NCI-H1436 treated with DMSO at 0.1 percent for 48 hours (cell line): ENCODE measurements around the gene CCDC9.
"Not testable (repeated sequence)": the region's sequence is repeated elsewhere in the genome, so short reads cannot be mapped to it uniquely, and the experiment has no call there.

Experiments used
- DNase-seq: peaks from one replicate; lab custom pipeline; 2025; lab: John Stamatoyannopoulos, UW

CCDC9 gene

DNA sequence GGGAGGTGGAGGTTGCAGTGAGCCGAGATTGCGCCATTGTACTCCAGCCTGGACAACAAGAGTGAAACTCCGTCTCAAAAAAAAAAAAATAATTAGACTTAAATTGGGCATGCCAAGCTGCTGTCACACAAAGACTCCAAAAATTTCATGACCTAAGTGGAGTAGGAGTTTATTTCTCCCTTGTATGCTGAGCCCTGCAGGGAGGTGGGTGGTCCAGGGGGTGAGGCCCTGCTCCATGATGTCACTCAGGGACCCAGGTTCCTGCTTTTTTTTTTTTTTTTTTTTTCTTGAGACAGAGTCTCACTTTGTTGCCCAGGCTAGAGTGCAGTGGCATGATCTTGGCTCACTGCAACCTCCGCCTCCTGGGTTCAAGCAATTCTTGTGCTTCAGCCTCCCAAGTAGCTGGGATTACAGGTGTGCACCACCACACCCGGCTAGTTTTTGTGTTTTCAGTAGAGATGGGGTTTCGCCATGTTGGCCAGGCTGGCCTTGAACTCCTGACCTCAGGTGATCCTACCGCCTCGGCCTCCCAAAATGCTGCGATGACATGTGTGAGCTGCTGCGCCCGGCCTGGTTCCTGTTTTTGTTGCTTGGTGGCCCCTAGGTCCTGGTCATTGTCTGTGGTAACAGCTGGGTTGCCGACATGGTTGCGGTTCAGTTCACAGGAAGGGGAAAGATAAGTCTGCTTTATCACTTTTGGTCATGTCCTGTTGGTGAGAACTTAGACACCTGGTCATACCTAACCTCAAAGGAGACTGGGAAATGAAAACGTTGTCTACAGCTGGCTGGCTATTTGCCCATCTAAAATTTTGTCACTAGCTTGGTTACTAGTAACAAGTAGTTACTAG lies 5.8 kb downstream of the CCDC9 start:
- not testable (repeated sequence) for DNase-seq

DNA sequence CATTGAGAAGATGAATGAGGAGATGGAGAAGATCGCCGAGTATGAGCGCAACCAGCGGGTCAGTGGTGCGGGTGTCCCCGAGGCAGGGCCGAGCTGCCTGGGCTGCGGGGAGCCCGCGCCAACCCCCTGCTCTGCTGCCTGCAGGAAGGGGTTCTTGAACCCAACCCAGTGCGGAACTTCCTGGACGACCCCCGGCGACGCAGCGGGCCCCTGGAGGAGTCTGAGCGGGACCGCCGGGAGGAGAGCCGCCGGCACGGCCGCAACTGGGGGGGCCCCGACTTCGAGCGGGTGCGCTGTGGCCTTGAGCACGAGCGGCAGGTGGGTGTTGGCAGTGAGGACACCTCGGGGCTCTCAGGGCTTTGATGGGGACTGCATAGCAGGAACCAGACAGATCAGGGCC lies 8.3 kb downstream of the CCDC9 start:
- no peak for DNase-seq

DNA sequence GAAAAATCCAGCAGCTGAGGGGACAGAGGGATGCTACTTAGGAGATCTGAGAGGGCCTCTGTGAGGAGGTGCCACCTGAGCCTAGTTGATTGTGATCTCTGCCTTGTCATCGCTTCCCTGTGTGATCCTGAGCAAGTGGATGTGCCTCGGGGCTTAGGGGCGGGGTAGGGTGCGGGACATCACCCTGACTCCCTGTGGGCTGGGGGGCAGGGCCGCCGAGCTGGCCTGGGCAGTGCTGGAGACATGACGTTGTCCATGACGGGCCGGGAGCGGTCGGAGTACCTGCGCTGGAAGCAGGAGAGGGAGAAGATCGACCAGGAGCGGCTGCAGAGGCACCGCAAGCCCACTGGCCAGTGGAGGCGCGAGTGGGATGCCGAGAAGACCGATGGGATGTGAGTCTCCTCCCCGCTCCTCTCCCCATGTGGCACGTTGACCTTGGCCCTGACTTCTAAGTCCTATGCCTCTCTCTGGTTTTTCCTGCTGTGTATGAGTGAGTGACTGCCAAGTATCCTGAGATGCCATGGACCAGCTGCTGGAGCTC lies 10.1 kb downstream of the CCDC9 start:
- no peak for DNase-seq

DNA sequence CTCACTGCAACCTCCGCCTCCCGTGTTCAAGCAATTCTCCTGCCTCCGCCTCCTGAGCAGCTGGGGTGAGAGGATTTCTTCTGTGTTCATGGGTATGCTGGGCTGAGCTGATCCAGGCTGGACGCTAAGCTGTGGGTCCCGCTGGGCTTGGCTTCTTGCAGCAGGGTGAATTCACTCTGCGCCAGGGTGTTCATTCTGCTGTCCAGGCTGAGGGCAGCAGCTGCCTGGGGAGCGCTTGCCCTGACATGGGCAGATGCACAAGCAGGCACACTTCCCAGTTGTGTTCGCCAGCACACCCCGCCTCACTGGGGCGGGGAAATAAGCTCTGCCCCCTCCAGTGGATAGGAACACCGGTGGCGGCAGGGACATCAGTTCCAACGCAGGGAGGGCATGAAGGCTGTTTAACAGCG lies 11.0 kb downstream of the CCDC9 start:
- DNase-seq = no peak

DNA sequence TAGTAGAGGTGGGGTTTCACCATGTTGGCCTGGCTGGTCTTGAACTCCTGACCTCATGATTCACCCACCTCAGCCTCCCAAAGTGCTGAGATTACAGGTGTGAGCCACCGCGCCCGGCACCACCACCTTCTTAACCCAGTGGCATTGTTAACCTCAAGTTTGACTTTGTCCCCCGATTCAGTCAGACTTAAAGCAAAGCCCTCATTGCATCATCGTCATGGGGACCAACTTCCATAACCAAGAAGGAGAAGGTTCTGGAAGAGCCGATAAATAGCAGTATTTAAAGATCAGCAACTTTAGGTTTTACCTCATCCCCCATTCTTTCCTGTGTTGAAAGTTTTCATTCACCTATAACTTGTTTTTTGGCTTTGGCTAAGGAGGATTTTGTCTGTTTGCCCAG lies 11.7 kb downstream of the CCDC9 start:
- no peak for DNase-seq

DNA sequence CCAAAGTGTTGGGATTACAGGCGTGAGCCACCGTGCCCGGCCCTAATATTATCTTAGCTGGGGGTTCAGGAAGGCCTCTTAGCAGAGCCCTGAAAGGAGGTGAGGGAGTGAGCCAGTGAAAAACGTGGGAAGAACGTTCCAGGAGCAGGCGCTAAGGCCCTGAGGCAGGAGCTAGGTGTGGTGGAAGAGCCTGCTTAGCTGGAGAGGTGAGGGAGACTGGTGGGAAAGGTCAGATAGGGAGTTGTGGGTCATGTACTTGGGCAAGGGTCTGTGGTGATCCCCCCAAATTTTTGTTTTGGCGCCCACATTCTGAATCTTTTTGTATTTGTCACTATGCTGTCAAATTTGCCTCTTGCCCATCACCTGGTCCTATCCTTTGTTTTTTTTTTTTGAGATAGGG lies 13.3 kb downstream of the CCDC9 start:
- no peak for DNase-seq

DNA sequence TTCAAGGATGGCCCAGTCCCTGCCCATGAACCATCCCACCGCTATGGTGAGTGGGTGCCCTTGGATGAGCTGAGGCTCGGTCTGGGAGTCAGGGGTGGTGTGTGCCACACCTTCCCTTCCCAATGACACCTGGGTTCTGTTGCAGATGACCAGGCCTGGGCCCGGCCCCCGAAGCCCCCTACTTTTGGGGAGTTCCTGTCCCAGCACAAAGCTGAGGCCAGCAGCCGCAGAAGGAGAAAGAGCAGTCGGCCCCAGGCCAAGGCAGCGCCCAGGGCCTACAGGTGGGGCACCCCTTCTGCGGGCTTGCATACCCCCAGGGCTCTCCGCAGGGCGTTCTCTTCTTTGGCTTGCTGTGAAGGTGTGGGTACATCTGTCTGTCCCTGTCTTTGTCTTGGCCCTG lies 14.1 kb downstream of the CCDC9 start:
- DNase-seq = no peak

DNA sequence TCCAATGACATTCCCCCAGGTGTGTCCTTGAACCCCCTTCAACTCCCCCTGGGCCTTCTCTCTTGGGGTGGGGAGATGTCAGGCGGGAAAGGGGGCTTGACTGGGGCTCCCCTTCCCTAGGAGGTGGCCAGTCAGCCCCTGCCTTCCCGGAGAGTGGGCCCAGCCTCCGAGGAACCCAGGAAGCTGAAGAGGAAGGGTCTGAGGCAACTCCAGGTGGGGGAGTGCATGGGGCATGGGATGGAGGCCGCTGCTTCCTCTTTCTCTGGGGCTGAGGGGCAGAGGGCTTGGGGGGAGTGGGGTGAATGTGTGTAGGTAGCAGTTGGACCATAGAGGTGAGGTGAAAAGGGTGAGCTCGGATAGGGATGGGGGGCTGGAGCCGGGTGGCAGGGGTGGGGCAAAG lies 15.6 kb downstream of the CCDC9 start:
- DNase-seq = no peak

DNA sequence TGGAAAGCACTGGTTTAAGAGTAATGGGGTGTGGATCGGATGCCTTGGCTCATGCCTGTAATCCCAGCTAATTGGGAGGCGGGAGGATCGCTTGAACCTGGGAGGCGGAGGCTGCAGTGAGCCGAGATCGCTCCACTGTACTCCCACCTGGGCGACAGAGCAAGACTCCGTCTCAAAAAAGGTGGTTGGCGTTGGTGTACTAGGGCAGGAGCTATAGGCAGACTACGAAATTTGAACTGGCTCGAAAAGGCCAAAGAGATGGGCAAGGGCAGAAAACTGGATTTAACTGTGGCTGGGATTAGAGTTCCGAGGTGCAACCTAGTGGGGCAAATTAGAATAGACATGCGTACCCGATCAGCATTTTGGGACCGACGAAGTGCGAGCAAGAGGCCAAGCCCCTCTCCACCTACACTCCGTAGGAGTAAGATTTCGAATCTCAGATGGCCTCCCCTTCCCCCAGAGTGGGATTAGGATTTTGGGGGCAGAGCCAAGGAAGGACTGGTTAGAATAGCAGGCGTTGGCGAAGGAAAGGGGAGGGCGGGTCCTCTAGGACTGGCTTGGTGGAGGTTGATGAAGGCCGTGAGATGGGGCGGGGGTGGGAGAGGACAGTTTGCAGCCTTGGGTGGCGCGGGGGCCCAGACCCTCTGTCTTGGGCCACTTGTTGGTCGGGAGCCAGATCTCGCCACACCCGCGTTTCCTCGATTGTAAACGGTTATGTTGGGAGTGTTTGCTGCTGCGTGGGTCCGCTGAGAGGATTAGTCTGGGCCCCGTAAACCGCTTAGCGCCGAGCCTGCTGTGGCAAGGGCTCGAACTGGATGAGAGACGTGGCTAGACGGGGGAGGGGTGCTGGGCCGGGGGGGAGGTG lies 16.4 kb downstream of the CCDC9 start:
- DNase-seq = no peak

DNA sequence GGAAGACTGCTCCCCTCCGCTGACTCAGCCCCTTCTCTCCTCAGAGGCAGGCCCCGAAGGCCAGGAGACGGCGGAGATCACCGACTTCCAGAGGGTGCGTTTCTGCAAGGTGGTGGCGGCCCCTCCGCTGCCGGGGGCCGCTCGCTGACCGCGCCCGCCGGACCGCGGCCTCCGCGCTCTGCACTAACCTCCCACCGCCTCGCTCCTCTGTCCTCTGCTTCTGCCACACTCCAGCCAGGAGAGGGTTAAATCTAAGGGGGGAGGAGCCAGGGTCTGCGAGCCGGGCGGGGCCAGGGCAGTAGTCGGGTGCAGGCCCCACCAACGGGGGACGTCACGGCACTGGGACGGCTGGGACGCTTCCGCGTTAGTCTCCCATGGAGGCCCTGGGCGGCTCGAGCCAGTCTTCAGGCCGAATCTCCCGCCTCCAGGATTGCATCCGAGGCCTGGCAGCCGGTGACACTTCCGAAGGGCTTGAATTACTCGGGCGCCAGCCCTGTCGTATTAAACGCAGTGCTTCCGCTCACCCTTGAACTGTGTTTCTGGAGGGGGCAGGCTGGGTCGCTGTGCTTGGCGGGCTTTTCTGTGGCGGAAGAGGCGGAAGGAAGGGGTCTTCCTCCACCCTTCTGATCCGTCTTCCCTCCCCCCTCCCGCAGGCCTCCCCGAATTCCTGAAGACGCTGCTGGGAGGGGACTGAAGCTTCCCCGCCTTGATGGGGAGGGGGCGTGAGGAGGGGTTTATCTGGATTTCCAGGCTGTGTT lies 17.2 kb downstream of the CCDC9 start:
- peak; percentile 32 for DNase-seq

DNA sequence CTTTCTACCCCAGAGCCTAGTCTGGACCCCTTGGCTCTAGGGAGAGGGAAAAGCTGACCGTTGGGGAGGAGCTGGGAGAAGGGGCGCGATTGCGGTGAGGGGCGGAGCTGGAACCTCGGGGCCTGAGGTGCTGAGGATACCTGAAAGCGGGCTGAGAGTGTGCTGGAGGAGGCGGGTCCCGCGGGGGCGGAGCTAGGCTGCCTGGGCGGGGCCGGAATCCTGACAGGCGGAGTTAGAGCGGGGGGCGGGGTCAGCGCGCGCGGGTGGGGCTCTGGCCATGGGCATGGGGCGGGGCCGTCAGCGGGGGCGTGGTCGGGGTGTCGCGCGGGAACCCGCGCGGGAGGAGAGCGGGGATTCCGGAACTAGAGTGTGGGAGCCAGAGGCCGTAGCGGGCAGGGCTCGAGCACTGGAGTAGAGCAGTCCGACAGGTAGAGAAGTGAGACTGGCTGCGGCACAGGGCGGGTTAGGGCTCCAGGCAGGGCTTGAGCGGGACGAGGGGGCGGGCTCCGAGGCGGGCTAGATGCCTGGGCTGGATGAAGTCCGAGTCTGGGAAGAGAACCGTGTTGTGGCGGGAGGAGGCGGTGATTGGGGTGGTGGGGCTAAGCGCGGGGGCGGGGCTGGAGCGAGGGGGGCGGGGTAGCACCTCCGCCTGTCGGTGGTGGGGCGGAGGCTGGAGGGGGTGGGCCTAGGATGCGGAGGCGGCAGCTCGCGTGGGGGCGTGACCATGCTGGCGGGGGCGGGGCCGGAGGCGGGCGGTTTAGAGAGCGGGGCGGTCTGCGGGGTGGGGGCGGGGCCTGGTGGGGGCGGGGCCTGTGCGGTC lies 18.0 kb downstream of the CCDC9 start, which contains the start of gene INAFM1:
TSS of gene INAFM1 (plus strand) at position 815 of the 820 bp plus-strand sequence. CDS start 35 bp downstream, outside the sequence.
- DNase-seq = peak; percentile 33

DNA sequence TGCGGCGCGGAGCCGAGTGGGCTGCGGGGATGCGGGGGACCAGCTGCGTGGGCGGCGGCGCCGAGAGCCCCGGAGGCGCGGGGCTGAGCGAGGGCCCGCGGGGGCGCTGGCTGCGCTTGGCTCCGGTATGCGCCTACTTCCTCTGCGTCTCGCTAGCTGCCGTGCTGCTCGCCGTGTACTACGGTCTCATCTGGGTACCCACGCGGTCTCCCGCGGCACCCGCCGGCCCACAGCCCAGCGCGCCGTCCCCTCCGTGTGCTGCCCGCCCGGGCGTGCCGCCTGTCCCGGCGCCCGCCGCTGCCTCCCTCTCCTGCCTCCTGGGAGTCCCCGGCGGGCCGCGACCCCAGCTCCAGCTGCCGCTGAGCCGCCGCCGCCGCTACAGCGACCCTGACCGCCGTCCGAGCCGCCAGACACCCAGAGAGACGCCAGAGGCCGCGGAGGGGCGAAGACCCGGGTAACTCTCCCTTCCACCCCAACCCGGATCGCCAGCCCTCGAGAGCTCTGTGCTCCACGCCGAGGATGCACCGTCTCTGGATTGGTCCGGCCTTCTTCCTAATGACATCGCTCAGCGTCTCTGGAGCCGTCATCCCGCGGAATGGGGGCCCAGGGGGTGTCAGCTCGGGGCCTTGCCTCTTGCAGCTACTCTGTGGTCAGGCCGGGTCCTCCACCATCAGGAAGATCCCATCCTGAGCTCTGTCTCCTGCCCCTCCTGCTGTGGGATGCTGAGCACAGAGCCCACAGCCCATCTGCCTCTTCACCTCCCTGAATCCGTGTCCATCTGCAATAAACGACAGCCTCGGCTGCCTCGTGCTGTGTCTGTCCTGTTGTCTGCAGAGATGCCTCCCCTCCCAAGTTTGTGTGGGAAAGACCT lies 18.8 kb downstream of the CCDC9 start:
- DNase-seq = no peak

DNA sequence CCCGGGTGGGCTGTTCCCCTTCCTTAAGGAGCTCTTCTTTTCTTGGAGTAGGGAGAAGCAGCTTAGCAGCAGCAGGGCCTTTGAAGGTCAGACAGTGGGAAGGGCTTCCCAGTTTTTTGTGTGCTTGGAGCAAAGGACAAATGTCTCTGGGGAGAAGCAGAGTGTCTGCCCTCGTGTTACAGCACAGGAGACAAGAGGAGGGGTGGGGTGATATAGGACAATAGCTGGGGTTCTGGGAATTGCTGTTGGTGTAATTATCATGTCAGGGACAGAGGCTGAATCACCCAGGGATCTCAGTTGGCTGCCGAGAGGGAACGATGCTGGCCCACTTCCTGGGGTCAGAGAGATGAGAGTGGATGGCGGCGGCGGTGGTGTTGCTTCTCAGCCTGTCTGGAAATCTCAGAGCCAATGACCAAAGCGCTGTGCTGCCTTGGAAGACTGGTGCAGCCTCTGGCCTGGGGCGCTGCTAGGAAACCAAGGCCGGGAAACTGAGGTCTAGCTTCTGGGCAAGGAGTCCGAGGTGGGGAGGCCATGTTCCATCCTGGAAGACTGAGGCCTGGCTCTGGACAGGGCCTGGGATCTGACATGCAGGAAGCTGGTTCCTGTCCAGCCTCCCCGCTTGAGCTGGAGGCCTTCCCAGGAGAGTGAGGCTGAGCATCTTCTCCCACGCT lies 19.6 kb downstream of the CCDC9 start:
- no peak for DNase-seq

DNA sequence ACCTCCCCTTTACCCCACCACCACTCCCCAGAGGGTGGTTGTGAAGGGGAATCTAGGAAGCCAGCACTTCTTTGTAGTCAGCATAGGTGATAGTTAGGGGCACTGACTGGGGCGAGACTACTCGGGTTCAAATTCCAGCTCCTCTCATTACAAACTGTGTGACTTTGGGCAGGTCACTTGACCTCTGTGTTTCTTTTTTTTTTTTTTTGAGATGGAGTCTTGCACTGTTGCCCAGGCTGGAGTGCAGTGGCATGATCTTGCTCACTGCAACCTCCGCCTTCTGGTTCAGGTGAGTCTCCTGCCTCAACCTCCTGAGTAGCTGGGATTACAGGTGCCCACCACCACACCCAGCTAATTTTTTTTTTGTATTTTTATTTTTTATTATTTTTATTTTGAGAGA lies 20.2 kb downstream of the CCDC9 start:
- DNase-seq = not testable (repeated sequence)

DNA sequence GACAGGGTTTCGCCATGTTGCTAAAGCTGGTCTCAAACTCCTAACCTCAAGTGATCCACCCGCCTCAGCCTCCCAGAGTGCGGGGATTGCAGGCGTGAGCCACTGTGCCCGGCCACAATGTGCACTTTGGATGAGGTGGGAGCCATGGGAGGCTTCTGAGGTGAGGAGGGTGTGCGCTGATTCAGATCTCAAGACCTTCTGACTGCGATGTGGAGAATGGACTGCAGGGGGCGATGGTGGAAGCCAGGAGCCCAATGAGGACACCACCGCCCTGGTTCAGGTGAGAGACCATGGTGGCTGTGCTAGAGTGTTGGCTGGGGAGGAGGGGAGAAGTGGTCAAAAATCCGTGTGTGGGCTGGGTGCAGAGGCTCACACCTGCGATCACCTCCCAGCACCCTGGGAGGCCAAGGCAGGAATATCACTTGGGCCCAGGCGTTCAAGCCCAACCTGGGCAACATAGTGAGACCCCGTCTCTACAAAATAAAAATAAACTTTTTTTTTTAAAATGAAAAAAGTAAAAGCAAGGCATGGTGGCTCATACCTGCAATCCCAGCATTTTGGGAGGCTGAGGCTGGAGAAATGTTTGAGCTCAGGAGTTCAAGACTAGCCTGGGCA lies 24.0 kb downstream of the CCDC9 start:
- no peak for DNase-seq

DNA sequence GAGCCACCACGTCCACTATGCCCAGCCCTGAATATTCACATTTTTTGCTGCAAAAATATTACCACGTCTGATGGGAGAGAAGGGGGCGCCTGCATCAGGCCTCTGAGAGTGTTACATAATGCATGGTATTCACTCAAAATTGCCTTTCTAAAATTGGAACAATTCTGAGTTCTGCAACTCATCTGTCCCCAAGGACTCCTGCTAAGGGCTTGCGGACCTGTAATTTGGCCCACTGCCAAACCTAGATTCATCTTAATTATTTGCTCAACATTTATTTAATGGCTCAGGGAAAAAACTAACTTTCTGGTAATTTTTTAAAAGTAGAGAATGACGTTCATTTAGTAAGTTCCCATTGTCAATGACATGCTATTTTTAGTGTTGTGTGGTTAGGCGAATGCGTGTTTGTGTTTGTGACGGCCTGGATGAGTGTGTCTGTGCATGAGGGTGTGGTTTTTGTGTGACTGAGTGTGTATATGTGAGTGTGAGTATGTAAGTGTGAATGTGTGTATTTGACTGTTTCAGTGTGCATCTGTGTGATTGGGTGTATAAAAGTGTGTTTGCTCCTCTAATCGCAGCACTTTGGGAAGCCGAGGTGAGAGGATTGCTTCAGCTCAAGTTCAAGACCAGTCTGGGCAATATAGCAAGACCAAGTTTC lies 27.2 kb downstream of the CCDC9 start:
- no peak for DNase-seq

DNA sequence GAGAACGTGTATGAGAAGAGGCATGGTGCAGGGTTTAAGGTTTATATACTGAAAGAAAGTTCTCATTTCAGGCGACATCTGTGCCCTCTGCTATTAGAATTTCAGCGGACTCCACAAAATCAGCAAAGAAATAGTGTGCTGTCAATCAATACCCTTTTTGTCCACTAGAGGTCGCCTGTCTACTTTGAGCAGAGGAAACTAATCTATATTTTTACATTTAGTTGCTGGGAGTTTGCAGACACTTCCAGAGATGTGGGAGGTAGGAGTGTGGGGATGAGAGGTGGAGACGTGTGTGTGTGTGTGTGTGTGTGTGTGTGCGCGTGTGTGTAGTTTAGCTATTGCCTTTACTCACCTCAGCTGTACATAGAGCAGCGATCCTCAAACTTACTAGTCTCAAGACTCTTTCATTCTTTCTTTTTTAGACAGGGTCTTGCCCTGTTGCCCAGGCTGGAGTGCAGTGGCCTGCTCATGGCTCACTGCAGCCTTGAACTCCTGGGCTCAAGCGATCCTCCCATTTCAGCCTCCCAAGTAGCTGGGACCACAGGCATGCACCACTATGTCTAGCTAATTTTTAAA lies 28.1 kb downstream of the CCDC9 start:
- peak; percentile 1 for DNase-seq

DNA sequence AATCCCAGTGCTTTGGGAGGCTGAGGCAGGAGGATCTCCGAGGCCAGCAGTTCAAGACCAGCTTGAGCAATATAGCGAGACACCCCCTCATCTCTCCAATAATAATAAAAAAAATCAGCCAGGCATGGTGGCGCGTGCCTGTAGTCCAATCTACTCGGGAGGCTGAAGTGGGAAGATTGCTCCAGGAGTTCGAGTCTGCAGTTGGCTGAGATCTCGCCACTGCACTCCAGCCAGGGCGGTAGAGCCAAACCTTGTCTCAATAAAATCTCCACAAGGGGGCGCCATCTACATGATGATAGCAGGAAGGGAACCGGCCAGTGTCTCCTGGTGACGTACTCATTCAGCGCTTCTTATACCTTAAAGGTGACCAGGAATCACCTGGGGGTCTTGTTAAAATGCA lies 39.7 kb downstream of the CCDC9 start:
- peak; percentile 30 for DNase-seq
